GM18507 (cell line): Measurements from ENCODE around the gene LRRC8E.
A peak's percentile ranks its signal among the peaks of the same experiment; 100 is the strongest.

Experiments
- DNase-seq: peaks from one replicate; pipeline ENCODE4 v3.0.0; 2011; ENCODE audit warnings: low read depth; ENCODE audit not compliant: insufficient read length; ENCODE audit errors: extremely low spot score
- FAIRE-seq: peaks from 2 replicates; lab custom pipeline; 2011; peaks lifted over from hg19 to GRCh38; lab: Jason Lieb, UNC

LRRC8E gene

DNA sequence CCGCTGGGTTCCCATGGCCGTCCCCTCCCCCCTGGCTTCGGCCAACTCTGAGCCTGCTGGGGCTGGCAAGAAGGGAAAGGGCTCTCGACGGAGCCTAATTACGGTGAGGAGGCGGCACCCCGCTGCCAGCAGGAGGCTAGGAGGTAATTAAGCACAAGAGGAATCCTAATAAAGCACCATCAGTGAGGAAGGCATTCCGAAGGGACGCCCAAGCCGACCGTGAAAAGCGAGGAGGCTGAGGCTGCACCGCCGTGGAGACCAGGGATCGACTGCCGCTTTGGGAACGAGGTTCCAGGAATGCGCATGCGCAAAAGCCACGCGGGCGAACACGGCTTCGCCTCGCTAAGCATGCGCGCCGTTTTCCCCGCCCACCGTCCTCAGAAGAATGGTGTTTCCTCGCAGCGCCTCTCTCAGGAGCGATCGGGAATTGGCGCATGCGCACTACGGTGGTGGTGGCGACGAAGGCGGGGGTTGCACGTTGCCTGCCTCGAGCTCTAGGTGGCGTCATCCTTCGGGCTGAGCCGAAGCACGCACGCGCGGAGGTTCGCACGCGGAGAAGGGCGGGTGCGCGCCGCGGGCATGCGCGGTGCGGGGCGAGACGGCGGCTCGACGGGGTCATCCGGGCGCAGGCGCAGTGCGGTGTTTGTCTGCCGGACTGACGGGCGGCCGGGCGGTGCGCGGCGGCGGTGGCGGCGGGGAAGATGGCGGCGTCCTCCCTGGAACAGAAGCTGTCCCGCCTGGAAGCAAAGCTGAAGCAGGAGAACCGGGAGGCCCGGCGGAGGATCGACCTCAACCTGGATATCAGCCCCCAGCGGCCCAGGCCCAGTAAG is 15.1 kb downstream of the LRRC8E start, which contains the start of gene MAP2K7:
TSS of gene MAP2K7 (plus strand) at position 634 of the 830 bp plus-strand sequence. CDS start at position 702, 68 bp downstream.
- peak; percentile 99 for DNase-seq
- FAIRE-seq, result peak; percentile 100

DNA sequence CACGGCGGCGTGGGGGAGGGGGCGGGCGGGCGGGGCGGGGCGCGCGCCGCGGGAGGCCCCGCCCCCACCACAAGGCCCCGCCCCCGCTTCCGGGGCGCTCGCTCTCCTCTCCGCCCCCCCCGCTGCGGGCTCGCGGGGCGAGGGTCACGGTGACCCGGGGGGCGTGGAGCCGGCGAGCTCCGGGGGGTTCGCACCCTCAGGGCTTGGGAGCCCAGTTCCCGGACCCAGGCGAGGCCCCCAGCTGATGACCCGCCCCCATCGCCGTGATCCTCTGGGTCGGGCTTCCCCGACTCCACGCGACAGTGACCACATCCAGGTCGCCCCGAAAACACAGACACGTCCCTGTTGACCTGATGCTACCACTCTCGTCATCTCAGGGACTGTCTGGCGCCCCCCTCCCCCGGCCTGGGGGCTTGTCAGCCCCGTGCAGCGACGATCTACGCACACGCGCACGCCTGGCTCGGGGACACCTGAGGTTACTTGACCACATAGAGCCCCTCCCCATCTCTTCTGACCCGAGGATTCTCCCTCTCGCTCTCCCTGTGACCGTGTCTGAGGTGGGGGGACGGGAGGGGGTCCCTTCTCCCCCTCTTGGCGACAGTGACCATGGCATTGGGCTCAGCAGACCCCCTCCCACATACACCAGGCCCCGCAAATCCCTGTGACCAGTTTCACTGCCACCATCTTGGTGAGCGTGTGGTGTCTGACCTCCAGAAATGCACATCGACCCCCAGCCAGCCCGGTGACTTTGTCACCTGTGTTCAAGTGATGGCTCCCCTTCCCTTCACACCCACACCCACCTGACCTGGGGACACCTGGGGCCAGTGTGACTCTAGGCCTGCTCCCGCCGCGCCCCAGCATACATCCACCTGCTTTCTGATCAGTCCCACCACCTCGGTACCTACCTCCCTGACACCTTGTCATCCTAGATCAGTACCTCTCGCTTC is 16.0 kb downstream of the LRRC8E start:
- FAIRE-seq (no peak), DNase-seq (peak; percentile 47)

DNA sequence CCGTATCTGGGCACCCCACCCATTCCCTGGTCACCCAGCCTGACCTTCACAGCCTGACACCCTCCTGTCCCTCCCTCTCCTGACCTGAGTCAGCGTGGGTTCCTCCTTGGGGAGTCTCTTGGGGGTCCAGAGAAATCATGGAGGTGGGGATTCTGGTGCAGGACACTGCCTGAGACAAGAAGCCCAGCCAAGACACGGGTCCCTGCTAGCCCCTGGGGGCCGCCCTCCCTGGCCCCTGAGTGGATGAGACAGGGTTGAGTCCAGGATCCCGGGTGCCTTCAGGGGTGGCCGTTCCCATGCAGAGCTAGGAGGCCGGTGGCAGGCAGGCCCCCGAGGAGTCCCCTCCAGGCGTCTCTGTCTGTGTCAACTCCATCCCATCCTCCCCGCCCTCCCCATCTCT is 17.0 kb downstream of the LRRC8E start:
- FAIRE-seq, result no peak
- DNase-seq, result no peak

DNA sequence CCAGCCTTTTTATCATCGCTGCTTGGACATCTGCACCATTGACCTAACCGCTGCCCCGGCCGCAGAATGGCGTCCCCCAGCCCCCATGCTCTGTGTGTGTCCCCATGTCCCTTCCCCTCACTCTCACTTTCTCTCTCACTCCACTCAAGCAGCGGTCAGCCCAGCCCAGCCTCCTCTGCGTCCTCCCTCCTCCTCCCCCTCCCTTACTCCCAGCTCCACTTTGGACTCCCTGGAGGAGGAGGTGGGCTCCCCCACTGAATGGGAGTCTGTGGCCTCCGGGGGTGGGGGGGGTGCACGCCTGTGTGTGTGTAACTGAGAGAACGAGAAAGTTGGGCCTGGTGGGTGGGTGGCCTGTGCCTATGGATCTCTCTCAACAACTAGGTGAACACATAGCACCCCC is 17.5 kb downstream of the LRRC8E start:
- DNase-seq (no peak), FAIRE-seq (no peak)

DNA sequence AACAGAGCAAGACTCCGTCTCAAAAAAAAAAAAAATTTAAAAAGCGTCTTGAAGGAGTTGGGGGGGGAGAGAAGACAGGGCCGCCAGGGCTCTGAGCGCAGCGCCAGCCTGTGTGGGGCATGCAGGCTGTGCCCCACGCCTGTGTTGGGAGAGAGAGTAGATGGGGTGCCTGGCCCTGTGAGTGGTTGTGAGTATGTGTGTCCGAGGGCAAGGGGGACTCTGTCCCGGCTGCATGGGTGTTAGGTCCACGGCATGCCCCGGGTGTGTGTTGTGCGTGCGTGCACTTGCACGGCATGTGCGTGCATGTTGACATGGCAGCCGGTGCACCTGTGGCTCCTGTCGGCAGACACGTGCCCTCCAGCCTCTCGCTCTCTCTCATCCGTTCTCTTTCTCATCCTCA is 18.8 kb downstream of the LRRC8E start:
- no peak for FAIRE-seq
- no peak for DNase-seq

DNA sequence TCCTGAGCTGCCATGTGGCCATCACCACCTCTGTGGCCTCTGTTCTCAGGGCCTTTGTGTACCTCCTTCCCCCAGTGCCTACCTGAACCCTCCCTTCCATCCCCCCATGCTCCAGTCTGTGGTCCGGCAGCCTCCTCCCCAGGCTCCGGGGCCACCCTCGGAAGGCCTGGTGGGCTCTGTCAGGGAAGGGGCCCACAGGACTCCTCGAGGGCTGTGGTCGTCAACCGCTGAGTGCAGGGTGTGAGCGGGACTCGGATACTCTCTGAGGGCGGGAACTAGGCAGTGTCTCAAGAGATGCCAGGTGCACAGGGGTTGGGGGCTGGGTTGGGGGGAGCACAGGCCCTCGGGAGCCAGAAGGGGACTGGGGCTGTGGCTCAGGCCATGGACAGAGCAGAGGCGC is 19.2 kb downstream of the LRRC8E start:
- DNase-seq (no peak), FAIRE-seq (no peak)

DNA sequence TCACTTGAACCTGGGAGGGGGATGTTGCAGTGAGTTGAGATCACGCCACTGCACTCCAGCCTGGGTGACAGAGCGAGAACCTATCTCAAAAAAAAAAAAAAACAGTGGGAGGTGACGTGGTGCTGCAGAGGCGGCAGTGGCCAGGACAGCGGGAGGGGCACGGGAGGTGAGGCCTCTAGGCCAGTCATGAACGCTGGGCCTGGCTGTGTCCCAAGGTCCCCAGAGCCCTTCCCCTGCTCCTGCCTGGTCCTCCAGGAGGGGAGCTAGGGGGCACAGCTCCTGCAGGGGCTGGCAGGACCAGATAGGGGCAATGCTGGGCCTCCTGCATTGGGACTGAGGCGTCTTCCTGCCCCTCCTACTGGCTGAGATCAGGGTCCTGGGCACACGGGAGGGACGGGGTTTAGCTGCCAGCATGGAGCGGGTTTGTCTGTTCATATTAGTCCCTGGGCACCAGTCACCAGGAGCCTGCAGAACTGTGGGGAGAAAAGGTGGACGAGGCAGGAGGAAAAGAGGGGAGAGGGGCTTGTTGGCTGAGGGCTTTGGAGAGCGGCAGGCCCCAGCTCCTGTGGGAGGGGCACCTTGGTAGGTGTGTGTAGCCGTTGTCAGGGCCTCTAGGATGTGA is 19.9 kb downstream of the LRRC8E start:
- FAIRE-seq, result no peak

DNA sequence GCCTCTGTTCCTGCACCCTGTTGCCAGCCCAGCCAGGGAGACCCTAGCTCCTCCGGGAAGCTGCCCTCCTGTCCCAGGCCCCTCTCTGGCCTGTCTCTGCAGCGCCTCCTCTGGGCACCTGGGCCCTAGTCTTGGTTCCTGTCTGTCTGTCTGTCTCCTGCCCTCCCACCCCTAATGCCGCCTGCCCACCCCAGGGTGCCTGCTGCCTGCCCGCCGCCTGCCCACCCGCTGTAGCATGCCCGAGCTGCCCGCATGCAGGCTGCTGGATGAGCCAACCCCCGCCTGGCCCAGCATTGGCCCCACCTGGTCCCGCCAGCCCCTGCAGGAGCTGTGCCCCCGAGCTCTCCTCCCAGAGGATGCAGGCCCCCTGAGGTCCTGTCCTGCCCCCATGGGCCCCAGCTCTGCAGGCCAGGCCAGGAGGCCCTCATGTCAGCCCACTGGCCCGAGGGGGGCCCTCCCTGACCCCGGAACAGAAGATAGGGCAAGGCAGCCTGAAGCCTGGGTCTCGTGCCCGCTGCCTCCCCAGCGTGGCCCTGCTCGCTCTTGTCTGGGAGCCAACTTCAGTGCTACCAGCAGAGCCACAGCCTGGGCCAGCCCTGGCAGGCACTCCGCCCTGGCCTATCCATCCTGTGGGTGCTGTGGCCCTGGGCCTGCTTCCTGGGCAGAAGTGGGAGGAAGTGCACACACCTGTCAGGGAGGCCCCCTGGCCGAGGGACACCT is 20.6 kb downstream of the LRRC8E start:
- no peak for DNase-seq
- FAIRE-seq, result no peak

More for the DNA sequence above, 19.9 kb downstream of the LRRC8E start:
- DNase-seq, result no peak

DNA sequence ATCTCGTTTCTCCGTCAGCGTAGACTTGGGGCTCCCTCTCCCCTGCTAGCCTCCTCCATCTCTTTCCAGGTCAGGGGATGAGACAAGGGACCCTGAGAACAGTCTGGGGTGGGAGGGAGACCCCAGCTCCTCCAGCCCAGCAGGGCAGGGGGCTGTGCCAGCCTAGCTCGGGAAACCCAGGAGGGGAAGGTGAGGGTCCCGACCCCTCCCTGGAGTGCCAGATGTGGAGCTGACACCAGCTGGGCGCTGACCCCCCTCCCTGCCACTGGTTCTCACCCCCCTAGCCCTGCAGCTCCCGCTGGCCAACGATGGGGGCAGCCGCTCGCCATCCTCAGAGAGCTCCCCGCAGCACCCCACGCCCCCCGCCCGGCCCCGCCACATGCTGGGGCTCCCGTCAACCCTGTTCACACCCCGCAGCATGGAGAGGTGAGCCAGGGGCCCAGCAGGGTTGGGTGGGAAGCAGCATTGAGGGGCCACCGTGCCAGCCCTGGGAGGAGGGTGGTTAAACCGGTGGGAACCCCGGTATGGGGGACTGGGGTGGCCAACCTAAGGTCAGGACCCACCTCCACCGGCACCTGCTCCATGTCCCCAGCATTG is 21.3 kb downstream of the LRRC8E start:
- FAIRE-seq, result no peak
- no peak for DNase-seq

DNA sequence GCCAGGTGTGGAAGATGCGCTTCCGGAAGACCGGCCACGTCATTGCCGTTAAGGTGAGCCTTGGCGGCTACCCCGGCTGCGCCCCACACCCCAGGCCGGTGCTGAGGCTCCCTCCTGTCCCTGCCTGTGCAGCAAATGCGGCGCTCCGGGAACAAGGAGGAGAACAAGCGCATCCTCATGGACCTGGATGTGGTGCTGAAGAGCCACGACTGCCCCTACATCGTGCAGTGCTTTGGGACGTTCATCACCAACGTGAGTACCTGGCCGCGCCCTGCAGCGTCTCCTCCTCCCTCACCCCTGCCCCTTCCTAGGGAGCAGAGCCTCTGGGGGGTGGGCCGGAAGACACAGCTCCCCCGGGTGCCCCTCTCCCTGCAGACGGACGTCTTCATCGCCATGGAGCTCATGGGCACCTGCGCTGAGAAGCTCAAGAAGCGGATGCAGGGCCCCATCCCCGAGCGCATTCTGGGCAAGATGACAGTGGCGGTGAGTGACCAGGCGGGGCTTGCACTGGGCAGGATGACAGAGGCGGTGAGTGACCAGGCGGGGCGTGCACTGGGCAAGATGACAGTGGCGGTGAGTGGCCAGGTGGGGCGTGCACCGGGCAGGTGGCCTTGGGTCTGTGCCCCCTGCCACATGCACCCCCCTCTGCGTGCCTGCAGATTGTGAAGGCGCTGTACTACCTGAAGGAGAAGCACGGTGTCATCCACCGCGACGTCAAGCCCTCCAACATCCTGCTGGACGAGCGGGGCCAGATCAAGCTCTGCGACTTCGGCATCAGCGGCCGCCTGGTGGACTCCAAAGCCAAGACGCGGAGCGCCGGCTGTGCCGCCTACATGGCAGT is 22.2 kb downstream of the LRRC8E start:
- FAIRE-seq, result no peak

DNA sequence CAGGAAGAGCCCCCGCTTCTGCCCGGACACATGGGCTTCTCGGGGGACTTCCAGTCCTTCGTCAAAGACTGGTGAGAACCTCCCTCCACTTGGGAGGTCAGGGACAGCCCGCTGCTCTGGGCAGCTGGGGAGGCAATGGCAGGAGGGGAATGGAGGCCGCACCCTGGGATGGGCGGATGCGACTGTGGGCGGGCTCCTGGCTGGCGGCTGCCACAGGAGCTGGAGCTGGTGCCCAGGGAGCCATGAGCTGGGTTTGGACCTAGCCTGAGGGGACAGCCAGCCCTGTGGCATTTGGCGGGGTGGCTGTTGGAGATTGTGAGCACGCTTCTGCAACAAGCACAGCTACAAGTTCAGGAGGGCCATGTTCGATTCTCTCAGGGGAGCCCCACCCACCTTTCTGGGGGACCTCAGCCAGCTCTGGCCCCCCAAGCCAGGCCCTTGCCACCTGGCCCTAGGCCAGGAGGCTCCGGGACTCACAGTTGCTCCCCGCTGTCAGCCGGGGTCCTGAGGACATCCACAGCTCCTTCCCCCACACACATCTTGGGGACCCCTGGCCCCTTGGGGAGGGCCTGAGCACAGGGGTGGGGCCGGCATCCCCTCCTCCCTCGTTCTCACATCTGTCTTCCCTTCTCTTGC is 23.3 kb downstream of the LRRC8E start:
- FAIRE-seq, result no peak
- DNase-seq, result no peak

More for the DNA sequence above, 22.2 kb downstream of the LRRC8E start:
- no peak for DNase-seq

DNA sequence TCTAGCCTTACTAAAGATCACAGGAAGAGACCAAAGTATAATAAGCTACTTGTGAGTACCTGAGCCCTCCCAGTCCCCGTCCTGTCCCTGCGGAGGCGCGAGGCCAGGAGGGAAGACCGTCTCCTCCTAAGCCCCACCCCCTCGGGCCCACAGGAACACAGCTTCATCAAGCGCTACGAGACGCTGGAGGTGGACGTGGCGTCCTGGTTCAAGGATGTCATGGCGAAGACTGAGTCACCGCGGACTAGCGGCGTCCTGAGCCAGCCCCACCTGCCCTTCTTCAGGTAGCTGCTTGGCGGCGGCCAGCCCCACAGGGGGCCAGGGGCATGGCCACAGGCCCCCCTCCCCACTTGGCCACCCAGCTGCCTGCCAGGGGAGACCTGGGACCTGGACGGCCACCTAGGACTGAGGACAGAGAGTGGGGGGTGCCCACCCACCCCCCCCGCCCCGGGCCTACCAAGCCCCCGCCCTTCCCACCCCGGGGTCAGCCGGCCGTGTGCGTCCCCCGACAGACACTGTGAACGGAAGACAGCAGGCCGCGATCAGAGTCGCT is 23.9 kb downstream of the LRRC8E start:
- DNase-seq, result no peak
- no peak for FAIRE-seq

DNA sequence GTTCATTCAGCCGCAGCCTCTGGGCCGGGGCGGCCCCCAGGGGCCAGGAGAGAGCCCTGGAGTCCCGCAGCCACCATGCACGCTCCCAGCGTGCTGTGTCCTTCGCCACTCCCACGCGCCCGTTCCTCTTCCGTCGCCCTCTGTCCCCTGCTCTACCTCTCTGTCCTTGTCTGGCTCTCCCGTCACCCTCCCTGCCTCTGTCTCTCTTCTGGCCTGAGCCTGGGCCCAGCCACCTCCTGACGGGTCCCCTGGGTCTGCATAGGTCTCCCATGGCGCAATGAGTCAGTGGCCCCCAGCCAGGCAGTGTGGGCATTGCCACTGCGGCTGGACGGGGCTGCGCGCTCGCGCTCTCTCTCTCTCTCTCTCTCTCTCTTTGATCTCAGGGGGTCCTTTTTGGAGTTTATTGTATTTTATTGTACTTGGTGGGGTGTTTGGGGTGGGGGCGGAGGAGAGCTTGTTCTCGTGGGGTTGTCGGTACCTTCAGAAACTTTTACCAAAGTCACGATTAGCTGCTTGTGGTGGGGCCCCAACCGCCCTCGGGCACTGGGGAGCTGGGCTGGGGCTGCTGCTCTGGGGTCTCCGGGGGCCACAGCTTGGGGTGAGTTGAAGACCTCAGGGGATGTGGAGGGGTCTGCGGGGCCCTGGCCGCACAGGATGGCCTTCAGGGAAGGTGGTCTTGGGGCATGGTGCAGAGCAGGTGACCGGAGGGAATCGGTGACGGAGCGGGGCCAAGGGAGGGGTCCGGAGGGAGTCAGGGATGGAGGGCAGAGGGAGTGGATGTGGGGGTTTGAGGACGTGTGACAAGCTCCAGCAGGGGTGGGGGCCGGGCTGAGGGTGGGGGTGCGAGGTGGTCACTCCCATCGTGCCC is 24.6 kb downstream of the LRRC8E start:
- no peak for FAIRE-seq
- DNase-seq, result no peak

DNA sequence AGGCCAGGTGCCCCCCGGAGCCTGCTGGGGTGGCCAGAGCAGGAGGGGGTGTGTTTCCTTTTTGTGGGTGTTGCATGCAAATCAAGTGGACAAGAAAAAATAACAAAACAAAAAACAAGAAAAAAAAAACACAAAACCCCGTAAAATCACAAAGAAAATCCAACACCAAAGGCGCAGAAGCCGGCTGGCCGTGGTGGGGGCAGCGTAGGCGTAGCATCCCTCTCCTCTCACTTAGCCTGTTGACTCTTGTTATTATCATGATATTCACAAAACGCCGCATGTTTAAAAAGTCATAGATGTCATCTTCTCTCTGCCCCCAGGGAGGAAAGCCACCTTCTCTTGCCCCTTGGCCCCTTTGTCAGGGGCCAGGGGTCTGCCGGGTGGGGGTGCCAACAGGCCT is 25.3 kb downstream of the LRRC8E start:
- no peak for FAIRE-seq

DNA sequence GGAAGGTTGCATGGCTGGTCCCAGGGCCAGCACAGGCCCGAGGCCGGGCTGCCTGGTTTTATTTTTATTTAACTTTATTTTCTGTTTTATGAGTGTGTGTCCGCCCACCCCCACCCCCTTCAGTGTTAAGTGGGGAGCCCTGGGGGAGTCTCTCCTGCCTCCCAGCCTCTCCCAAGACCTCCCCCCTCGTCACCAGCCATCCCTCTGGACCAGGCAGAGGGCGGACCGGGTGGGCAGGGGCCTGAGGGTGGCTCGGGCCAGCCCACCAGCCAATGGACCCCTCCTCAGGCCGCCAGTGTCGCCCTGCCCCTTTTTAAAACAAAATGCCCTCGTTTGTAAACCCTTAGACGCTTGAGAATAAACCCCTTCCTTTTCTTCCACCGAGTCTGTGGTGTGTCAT is 25.8 kb downstream of the LRRC8E start:
- no peak for FAIRE-seq
- no peak for DNase-seq

More for the DNA sequence above, 25.3 kb downstream of the LRRC8E start:
- no peak for DNase-seq

DNA sequence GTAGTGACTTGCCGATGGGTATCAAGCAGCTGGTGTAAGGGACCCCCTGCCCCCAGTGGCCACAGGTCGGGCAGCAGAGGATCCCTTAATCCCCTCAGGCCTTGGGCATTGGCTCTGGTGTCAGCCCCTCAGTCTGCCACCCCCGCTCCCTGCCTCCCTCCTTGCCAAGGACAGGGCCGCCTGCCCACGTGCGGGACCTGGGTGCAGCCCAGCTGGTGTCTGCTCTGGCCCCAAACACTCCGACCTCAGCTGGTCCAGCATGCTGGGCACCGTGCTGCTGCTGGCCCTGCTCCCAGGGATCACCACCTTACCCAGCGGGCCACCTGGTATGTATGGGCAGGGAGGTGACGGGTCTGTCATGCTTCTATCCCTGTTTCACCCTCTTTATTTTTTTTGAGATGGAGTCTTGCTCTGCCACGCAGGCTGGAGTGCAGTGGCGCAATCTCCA is 26.3 kb downstream of the LRRC8E start, which contains the start of gene TGFBR3L:
TSS of gene TGFBR3L (plus strand) at position 233 of the 448 bp plus-strand sequence.
- no peak for DNase-seq
- FAIRE-seq, result no peak
